ENCODE results near the gene MX1.
A peak's percentile ranks its signal among the peaks of the same experiment; 100 is the strongest.

The MX1 gene

DNA sequence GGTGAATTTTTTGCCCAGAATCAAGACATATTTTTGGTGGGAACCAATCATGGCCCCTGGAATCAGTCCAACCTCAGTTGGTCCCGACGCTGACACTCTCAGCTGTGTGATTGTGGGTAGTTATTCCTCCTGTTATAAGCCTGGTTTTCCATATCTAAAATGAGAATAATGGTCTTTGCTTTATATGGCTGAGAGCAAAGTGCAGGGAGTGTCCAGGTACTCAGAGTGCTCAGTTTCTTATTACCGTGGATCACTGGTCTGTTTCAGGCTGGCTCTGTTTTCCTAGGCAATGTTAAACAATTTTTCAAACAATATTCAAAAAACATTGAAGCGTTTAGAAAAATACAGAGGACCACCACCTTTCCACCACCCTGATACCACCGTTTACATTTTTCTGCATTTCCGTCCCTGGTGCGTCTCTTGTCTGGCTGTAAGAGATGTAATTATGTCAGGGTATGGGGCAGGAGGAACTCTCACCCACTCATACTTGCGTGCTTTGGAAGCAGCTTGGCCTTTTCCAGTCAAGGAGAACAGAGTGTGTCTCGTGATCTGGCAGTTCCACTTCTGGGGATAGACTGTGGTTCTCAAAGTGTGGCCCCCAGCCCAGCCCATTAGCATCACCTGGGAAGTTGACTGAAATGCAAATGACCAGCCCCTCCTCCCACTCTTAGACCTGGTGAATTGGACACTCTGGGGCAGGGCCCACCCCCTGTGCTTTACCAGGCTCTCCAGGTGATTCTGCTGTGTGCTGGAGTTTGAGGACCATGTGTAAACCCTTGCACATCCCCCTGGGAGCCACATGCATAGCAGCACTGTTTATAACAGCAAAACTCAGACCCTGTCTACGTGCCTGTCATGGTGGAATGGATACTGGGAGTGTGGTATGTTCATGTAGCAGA, 6.8 kb downstream of the MX1 start:
- no peak for DNase-seq (ENCODE audit: low spot score)

DNA sequence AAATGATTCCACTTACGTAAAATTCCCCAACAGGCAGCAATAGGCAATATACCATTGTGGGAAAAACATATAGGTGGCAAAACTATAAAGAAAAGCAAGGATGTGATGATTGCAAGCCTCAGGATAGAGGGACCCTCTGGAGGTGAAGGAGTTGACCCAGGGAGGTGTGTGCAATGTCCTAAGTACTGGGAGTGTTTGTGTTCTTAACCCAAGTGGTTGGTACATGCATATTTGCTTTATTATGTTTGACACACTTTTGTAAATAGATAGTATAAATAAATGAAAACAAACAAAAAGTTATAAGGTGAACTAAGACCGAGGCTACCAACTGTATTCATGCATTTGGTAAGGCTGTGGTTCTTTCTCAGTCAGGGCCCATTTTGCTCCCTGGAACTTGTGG, 7.5 kb downstream of the MX1 start:
- no peak for DNase-seq (ENCODE audit: low spot score)

DNA sequence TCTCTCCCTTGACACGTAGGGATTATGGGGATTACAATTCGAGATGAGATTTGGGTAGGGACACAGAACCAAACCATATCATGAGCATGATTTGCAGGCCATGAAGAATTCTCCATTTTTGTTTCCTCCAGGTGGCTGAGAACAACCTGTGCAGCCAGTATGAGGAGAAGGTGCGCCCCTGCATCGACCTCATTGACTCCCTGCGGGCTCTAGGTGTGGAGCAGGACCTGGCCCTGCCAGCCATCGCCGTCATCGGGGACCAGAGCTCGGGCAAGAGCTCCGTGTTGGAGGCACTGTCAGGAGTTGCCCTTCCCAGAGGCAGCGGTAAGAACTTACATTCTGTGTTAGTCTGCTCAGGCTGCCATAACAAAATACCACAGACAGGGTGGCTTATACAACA, 9.7 kb downstream of the MX1 start:
- no peak for DNase-seq (ENCODE audit: low spot score)

DNA sequence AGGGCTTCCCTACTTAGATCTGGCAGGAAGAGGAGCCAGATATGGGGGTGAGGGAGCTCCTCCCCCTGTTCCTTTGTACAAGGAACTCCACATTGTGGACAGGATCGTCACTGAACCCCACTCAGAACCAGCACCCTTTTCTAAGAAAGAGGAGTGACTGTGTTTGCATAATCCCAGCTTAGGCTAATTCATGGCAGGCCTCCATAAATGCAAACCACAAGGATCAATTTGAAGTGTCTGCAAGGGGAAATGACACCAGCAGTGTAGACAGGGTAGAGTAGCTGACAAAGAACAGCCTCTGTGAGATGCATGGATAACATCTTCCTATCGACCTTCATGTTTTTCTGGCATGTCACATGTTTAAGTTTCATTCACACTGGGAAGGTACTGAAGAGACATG, 11.7 kb downstream of the MX1 start:
- no peak for DNase-seq (ENCODE audit: low spot score)

DNA sequence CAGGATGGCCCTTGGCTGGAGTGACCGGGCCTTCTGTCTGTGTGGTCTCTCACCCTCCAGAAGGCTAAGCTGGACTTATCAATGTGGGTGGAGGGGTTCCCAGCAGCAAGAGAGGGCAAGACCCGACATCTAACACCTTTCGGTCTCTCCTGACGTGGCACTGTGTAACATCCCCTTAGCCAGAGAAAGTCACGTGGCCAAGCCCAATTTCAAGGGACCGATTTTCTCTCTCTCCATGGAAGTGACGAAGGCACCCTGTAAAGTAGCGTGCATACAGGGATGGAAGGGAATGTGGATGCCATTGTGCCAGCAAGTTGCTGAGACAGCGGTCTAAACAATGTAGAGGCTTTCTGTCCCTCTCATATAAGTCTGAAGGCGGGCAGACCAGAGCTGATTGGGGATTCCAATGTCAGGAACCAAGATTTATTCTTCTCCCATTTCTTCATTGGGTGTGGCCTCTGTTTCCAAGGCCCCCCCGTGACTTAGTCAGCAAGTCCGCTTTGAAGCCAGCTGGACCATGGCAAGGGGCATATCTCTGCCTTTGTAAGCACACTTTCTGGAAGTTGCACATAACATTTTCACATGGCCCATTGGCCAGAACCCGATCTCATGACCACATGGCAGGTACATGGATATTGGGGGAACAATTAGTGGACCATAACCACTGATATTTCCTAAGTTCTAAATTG, 12.5 kb downstream of the MX1 start:
- no peak for DNase-seq (ENCODE audit: low spot score)

DNA sequence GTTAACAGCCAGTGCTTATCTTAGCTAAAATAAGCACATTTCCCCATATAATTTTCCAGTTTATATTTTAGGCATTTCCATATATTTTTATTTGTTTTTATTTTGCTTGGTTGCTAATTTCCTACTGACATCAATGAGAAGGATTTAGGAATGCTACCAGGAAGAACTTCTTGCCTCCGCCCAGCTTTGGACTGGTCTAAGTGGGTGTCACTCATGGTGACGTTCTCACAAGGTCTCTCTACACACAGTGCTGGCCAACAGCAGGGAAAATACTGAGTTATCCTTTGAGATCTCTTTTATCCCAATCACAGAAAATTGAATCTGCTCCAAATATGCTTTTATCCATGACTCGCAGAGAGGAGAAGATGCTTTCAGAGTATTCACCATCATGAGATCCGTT, 13.2 kb downstream of the MX1 start:
- DNase-seq (ENCODE audit: low spot score) = no peak

DNA sequence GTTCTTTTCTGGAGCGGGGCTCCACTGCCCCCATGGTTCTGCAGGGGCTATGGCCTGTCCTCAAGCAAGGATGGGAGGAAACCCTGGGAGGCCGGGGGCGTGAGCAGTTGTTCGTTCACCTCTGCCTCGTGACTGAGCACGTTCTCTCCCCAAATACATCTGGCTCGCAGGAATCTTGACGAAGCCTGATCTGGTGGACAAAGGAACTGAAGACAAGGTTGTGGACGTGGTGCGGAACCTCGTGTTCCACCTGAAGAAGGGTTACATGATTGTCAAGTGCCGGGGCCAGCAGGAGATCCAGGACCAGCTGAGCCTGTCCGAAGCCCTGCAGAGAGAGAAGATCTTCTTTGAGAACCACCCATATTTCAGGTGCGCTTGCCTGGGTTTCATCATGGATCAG, 15.5 kb downstream of the MX1 start:
- no peak for DNase-seq (ENCODE audit: low spot score)

DNA sequence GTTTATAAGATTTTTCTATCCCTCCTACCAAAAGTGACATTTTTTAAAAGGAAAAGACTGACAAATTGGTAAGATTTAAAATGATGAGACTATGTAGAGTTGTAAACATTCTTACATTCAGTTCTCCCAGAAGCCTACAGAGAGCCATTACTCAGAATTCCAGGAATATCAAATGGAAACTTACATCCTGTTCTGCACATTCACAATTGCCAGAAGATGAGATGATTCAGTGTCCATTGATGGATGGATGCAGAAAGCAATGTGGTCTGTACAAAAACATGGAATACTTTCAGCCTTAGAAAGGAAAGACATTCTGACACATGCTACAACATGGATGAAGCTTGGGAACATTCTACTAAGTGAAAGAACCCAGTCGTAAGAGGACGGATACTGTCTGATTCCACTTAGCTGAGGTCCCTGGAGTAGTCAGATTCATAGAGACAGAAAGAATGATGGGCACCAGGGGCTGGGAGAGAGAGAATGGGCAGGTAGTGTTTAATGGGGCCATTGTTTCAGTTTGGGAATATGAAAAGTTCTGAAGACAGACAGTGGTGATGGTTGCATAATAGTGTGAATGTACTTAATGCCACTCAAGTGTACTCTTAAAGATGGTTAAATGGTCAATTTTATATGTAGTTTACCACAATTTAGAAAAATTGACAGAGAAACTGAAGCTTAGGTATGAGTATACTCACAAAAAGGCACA, 16.6 kb downstream of the MX1 start:
- no peak for DNase-seq (ENCODE audit: low spot score)

DNA sequence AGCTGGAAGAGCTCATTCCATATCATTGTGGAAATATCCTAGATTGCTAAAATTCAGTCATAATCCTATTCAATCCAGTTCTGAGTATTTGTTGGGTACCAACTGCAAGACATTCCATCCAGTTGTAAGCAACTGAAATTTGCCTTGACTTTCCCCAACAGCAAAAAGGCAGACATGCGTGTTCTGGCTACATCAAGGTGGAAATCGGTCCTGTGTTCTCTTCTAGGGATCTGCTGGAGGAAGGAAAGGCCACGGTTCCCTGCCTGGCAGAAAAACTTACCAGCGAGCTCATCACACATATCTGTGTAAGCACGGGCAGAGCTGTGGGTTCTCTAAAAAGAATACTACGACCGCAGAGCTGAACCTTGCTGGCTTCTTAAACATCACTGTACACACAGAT, 17.5 kb downstream of the MX1 start:
- DNase-seq (ENCODE audit: low spot score) = no peak

DNA sequence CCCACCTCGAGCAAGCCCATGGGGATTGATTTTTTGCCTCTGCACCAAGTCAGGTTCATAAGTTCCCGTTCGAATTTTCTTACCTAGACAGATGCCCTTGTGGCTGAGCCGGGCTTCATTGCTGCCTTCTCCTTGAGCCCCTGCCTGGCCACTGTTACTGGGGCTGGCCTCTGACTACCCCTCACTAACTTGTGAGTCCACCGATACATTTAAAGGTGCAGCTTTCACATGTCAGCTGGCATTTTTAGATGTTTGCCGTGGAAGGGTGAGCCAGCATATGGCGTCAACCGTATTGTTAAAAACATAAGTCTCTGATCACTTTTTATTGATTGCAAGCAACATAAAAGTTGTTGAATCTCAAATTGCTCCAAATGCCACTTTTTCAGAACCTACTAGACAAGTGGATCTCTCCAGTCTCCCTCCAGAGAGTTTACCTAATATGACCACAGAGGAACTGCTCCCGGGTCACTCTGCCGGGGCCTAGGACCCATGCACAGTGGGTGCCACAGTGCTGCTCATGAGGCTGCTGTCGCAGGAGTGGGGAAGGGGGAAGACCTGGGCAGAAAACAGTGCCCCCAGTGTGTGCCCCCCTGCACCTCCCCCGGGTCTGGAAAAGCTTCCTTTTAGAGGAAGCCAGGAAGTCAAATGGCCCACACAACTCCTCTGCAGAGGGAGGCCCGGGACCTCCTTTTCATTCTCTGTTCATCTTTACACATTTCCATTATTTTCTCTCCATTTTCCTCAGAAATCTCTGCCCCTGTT, 18.8 kb downstream of the MX1 start:
- no peak for DNase-seq (ENCODE audit: low spot score)

DNA sequence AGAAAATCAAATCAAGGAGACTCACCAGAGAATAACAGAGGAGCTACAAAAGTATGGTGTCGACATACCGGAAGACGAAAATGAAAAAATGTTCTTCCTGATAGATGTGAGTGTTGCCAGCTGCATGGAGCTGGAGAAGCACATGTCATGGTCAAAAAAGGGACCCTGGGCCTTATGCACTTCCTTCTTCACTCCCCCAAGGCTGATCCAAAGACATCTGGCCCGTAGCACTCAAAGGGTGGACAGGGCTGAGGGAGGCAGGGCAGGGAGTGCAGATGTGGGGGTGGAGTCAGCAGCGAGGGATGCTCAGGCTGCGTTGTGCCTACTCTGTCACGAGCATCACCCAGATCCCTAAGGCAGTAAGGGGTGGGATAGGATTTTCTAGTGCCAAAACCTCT, 19.4 kb downstream of the MX1 start:
- no peak for DNase-seq (ENCODE audit: low spot score)

DNA sequence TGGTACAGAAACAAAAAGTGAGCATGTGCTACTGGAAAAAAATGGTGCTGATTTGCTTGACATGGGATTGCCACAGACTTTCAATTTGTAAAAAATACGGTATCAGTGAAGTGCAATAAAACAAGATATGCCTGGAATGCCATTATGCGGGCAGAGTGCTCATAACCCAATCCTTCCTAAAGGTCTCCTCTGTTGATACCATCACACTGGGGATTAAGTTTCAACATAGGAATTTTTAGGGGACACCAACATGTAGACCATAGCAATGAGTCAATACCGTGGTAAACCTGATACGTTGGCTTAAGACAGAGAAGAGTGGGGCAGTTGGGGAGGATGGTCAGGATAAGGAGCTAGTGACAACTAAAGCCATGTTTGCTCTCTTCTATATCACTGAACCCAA, 20.5 kb downstream of the MX1 start:
- DNase-seq (ENCODE audit: low spot score) = peak; percentile 55

DNA sequence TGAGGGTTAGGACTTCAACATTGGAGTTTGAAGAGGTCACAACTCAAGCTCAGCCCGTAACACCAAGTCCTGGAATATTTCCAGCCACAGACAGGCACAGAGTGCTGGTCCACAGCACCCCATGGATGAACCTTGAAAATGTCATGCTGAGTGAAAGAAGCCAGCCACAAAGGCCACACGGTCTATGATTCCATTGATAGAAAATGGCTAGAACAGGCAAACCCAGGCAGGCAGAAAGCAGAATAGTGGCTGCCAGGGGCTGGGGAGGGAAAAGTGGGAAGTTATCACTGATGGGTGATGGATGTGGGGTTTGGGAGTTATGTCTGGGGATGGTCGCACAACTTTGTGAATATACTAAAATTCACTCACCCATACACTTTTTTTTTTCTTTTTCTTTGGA, 21.3 kb downstream of the MX1 start:
- DNase-seq (ENCODE audit: low spot score) = no peak

DNA sequence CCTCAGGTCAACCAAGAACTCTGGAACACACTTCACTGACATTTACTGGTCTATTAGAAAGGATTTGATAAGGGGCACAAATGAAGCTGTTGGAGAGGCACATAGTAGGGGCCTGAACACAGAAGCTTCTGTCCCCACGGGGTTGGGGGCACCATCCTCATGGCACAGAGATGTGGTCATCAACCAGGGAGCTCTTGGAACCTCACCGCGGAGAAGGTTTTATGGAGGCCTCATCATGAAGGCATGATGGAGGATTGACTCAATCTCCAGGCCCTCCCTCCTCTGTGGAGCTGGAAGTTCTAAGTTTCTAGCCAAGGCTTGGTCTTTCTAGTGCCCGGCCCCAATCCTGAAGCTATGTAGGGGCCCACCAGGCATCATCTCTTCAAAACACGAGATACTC, 23.6 kb downstream of the MX1 start:
- DNase-seq (ENCODE audit: low spot score) = no peak

DNA sequence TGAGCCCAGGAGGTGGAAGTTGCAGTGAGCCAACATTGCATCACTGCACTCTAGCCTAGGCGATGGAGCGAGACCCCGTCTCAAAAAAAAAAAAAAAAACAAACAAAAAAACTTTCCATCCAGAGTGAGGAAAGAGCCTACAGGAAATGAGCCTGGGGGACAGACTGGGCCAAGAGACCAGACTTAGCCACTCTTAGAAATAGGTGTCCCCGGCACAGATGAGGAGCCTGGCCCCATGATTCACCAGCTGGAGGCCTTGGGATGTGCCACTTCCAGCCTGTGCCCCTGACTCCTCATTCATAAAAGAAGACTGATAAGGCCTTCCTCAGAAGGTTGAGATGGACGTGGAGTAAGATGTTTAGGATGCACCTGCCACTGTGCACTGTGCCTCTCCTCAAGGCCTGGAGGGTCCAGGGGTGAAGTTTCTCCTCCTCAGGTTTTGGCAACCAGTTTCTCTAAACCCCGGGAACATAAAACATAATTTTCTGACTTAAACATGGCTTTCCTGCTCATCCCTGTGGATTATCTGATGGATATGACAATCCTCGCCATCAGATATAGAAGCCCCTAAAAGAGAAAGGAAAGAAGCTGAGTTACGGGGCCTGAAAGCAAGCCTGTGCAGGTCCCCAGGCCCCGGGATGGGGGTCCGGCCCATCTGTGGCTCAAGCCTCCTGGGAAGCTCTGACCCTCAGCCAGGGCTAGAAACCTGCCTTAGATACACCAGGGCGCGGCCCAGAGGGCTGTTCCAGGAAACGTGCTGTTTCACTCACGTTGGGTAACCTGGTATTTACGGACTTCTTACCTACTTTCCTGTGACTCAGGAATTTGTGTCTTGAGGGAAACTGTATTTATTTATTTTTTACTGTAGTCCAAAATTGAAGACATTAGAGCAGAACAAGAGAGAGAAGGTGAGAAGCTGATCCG, 26.0 kb downstream of the MX1 start:
- peak; percentile 11 for DNase-seq (ENCODE audit: low spot score)

DNA sequence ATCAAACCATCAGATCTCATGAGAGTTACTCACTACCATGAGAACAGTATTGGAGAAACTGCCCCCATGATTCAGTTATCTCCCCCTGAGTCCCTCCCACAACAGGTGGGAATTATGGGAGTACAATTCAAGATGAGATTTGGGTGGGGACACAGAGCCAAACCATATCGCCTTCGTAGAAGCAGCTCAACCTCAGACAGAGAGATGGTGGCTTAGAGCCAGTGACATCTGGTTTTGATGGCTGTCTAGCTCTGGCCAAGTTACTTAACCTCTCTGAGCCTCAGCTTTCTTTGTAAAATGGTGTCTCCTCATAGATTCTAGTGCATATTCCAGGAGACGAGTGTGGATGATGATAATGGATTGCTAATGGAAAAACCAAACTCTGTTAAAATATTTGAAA, 27.2 kb downstream of the MX1 start:
- DNase-seq (ENCODE audit: low spot score) = no peak

DNA sequence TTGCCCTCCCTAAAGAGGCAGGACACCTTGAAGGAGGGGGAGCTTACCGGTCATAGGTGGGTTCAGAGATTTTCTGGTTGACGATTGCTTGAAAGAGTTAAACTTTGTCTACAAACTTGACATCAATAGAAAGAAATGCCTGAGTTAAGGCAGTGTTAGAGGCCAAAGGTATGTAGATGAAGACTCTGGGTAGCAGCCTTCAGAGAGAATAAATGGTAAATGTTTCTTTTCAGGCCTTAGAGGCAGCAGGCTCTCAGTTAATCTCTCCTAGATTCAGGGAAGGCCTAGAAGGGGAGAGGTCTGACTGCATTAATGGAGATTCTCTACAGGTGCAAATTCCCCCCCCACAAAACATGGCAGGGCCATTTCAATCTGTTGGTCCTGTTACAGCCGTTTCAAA, 27.7 kb downstream of the MX1 start:
- no peak for DNase-seq (ENCODE audit: low spot score)

DNA sequence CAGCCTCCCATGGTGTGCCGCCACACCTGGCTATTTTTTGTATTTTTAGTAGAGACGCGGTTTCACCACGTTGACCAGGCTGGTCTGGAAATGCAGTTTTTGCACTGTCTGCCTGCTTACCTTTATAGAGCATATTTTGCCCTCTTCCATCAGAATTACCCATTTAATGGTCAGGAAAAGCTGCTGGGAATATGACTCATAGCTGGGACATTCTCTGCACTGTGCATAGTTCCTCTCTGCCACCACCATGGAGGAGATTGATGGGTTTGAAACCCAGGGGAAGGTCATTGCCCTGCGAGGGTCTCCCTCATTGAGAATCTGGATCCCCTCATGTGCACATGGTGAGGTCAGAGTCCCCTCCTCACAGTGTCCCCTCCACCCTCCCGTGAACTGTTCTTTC, 32.1 kb downstream of the MX1 start:
- no peak for DNase-seq (ENCODE audit: low spot score)

DNA sequence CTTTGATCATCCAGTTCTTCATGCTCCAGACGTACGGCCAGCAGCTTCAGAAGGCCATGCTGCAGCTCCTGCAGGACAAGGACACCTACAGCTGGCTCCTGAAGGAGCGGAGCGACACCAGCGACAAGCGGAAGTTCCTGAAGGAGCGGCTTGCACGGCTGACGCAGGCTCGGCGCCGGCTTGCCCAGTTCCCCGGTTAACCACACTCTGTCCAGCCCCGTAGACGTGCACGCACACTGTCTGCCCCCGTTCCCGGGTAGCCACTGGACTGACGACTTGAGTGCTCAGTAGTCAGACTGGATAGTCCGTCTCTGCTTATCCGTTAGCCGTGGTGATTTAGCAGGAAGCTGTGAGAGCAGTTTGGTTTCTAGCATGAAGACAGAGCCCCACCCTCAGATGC, 32.5 kb downstream of the MX1 start:
- no peak for DNase-seq (ENCODE audit: low spot score)

DNA sequence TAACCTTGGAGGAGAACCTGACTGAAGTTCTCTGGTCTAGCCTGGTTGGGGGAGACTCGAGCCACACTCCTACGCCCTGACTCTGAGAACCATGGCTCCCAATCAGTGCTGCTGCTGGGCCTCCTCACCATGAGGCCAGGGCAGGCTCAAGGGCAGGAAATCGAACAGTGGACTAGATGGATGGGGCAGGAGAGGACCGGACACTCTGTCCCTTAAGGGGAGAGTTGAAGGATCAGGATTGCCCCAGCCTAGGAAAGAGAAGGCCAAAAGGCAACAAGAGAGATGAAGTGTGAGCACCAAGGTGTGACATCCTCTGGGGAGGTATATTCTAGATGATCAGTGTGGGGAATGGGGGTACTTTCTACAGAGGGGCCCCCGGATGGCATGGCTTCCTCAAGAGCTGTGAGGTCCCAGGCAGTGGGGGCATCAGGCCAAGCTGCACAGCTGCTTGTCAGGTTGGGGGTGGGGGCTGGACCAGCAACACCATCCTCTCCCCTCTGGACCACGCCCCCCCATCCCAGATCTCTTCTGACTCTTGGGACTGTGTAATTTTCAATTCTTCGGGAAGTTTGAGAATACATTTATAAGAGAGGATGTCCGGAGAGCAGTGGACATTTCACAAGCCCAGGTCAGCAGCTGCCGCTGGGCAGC, 34.0 kb downstream of the MX1 start:
- DNase-seq (ENCODE audit: low spot score) = no peak
